GM12878 (cell line): ENCODE measurements around the gene AP3S1. TPM values are rescaled to one million over a fixed set of nuclear protein-coding genes. Genes with fewer than 3 reads are reported as not detected.

ENCODE experiments used
- ATAC-seq: fragments of 200-7000 bp; cut with Tn5 transposase; 3 replicates; pipeline ENCODE4 v1.9.1; 2020; ENCODE audit warnings: mild to moderate bottlenecking, moderate library complexity
- BruUV-seq: library from RNA; stranded (reverse); fragments of 400-500 nt; replicated peaks from 2 replicates; lab custom pipeline; 2021; lab: Mats Ljungman, UMichigan
- CTCF ChIA-PET: fragments of 300-600 bp; sonication (Branson Sonifier 250); formaldehyde crosslinking; extraction: SDS; loops from one replicate; lab custom pipeline; 2021; ENCODE audit warnings: inconsistent platforms; lab: Yijun Ruan, JAX
- POLR2A ChIA-PET: fragments of 350-600 bp; formaldehyde crosslinking; extraction: SDS; loops from one replicate; lab custom pipeline; 2021; ENCODE audit warnings: inconsistent platforms; lab: Charles Lee
- RAD21 ChIA-PET: fragments of 300-600 bp; sonication (Branson Sonifier 250); formaldehyde crosslinking; loops from one replicate; lab custom pipeline; 2023; ENCODE audit warnings: antibody characterized with exemption; ENCODE audit not compliant: unreplicated experiment; lab: Charles Lee
- SMC1A ChIA-PET: fragments of 300-600 bp; sonication (Branson Sonifier 250); formaldehyde crosslinking; loops from one replicate; lab custom pipeline; 2023; ENCODE audit not compliant: unreplicated experiment, uncharacterized antibody; lab: Charles Lee
- DNase-seq: peaks from one replicate; pipeline ENCODE4 v3.0.0-alpha.2; 2011; ENCODE audit warnings: low read depth, low spot score
- FAIRE-seq: peaks from 3 replicates; lab custom pipeline; 2011; peaks lifted over from hg19 to GRCh38; lab: Jason Lieb, UNC
- H2AFZ ChIP-seq: 2 replicates; pipeline ENCODE4 v1.6.0; 2011; ENCODE audit warnings: low read depth, low read length, control low read depth; ENCODE audit not compliant: control insufficient read depth
- H3K27ac ChIP-seq: 2 replicates; pipeline ENCODE4 v1.5.1; 2011; ENCODE audit warnings: control low read depth; ENCODE audit not compliant: control insufficient read depth, insufficient read depth
- H3K27me3 ChIP-seq, 2 experiments: replicated peaks in 1 of 2; 2 replicates each; pipeline versions ENCODE4 v1.6.0 to v1.6.1; 2011; ENCODE audit warnings: low read length in 1 of 2; ENCODE audit not compliant: control insufficient read depth in 2 of 2, insufficient read depth in 2 of 2
- H3K36me3 ChIP-seq, 2 experiments: 2 replicates each; pipeline ENCODE4 v1.5.1; 2011; ENCODE audit warnings: low read length in 1 of 2; ENCODE audit not compliant: control insufficient read depth in 2 of 2, insufficient read depth in 2 of 2
- H3K4me1 ChIP-seq: 2 replicates; pipeline ENCODE4 v1.6.1; 2011; ENCODE audit warnings: mild to moderate bottlenecking, low read length, moderate library complexity, mixed read lengths; ENCODE audit not compliant: control insufficient read depth, insufficient read depth
- H3K4me2 ChIP-seq: 2 replicates; pipeline ENCODE4 v1.6.0; 2011; ENCODE audit warnings: control low read depth; ENCODE audit not compliant: control insufficient read depth, insufficient read depth
- H3K4me3 ChIP-seq: fragments of 200-600 bp; sonication (generic); 2 replicates; pipeline ENCODE4 v1.5.1; 2016
- H3K79me2 ChIP-seq: 2 replicates; pipeline ENCODE4 v1.6.0; 2011; ENCODE audit warnings: low read length; ENCODE audit not compliant: control insufficient read depth, insufficient read depth
- H3K9ac ChIP-seq: 2 replicates; pipeline ENCODE4 v1.8.0; 2011; ENCODE audit warnings: low read length, control low read depth, mixed read lengths; ENCODE audit not compliant: control insufficient read depth, insufficient read depth
- H3K9me3 ChIP-seq: replicated peaks from 3 replicates; pipeline ENCODE4 v1.5.1; 2011; ENCODE audit warnings: mild to moderate bottlenecking, low read length; ENCODE audit not compliant: control insufficient read depth, insufficient read depth
- H4K20me1 ChIP-seq: 2 replicates; pipeline ENCODE4 v1.6.0; 2011; ENCODE audit not compliant: control insufficient read depth, insufficient read depth
- ATF2 ChIP-seq: IDR thresholded peaks from 2 replicates; pipeline ENCODE4 v1.6.1; 2012; ENCODE audit warnings: low read length, inconsistent platforms
- BACH1 ChIP-seq: fragments of 450-650 bp; IDR thresholded peaks from 2 replicates; pipeline ENCODE4 v1.6.1; 2017; ENCODE audit warnings: mild to moderate bottlenecking, borderline replicate concordance
- BHLHE40 ChIP-seq, 2 experiments: fragments of 450-650 bp in 1 of 2; IDR thresholded peaks; 2 replicates each; pipeline ENCODE4 v1.6.1; 2011 to 2017; ENCODE audit warnings: low read depth in 2 of 2, borderline replicate concordance in 1 of 2, improper control_type of control experiment in 1 of 2, low read length in 1 of 2, mild to moderate bottlenecking in 1 of 2
- CREB1 ChIP-seq: IDR thresholded peaks from 2 replicates; pipeline ENCODE4 v1.6.1; 2012; ENCODE audit warnings: low read depth, mild to moderate bottlenecking, inconsistent platforms
- ESRRA ChIP-seq: IDR thresholded peaks from 2 replicates; pipeline ENCODE4 v1.6.1; 2012; ENCODE audit warnings: mild to moderate bottlenecking, low read length, improper control_type of control experiment
- FOXK2 ChIP-seq: fragments of 450-650 bp; IDR thresholded peaks from 2 replicates; pipeline ENCODE4 v1.6.1; 2017; ENCODE audit warnings: mild to moderate bottlenecking, moderate library complexity
- GATAD2B ChIP-seq: fragments of 450-650 bp; conservative IDR thresholded peaks from 2 replicates; pipeline ENCODE4 v1.6.1; 2017; ENCODE audit warnings: low read depth, mild to moderate bottlenecking, moderate library complexity
- IRF5 ChIP-seq: fragments of 450-650 bp; IDR thresholded peaks from 2 replicates; pipeline ENCODE4 v1.6.1; 2017; ENCODE audit warnings: borderline replicate concordance
- NFYA ChIP-seq: IDR thresholded peaks from 2 replicates; pipeline ENCODE4 v1.6.1; 2011; ENCODE audit warnings: low read depth, mild to moderate bottlenecking, low read length, improper control_type of control experiment, borderline replicate concordance
- NFYB ChIP-seq: IDR thresholded peaks from 2 replicates; pipeline ENCODE4 v1.6.1; 2011; ENCODE audit warnings: low read depth, mild to moderate bottlenecking, low read length, improper control_type of control experiment, moderate library complexity; ENCODE audit not compliant: insufficient read depth
- SREBF2 ChIP-seq: IDR thresholded peaks from 2 replicates; pipeline ENCODE4 v1.6.1; 2012; ENCODE audit warnings: mild to moderate bottlenecking, low read length
- TAF1 ChIP-seq: IDR thresholded peaks from 2 replicates; pipeline ENCODE4 v1.6.1; 2011; ENCODE audit warnings: mild to moderate bottlenecking, low read depth, low read length, borderline replicate concordance
- TCF7 ChIP-seq: IDR thresholded peaks from 2 replicates; pipeline ENCODE4 v1.6.1; 2014; ENCODE audit warnings: antibody characterized with exemption, borderline replicate concordance
- ZSCAN29 ChIP-seq: fragments of 450-650 bp; IDR thresholded peaks from 2 replicates; pipeline ENCODE4 v1.6.1; 2017; ENCODE audit warnings: mild to moderate bottlenecking, moderate library complexity
- ZZZ3 ChIP-seq: IDR thresholded peaks from 2 replicates; pipeline ENCODE4 v1.6.1; 2011; ENCODE audit warnings: low read depth; ENCODE audit not compliant: control insufficient read depth, insufficient read length
- WGBS: methylation state at CpG from one replicate; pipeline ENCODE4 v1.1.6; 2016; ENCODE audit warnings: low lambda C conversion rate; ENCODE audit not compliant: insufficient replicate concordance, insufficient coverage; ENCODE audit errors: missing lambda C conversion rate; 5-methylcytosine and 5-hydroxymethylcytosine counted together
- in situ Hi-C: fragments of 300-500 bp; cut with MboI; formaldehyde crosslinking; loops from 9 replicates; pipeline ENCODE4 v1.14.3; 2018; ENCODE audit warnings: mixed read lengths
- intact Hi-C: fragments of 100-400 bp; cut with micrococcal nuclease; formaldehyde crosslinking; loops from one replicate; pipeline ENCODE4 v1.14.2; 2022; ENCODE audit not compliant: unreplicated experiment
- polyA plus RNA-seq, 11 experiments: library from polyadenylated mRNA; depleted of rRNA in 4 of 11; unstranded in 6 of 11; stranded (reverse) in 5 of 11; fragments of >200 nt; fragmentation: Nextera tagmentation in 4 of 11; fragmentation: Illumina TruSeq in 1 of 11; extraction: Ambion mirVana in 4 of 11; extraction: Trizol in 1 of 11; gene quantifications; 1 replicate in 1 of 11; 2 replicates in 10 of 11; pipeline versions ENCODE4 v1.2.1 to v1.2.3, GENCODE V29; 2011 to 2016; ENCODE audit warnings: inconsistent platforms in 2 of 11, missing spikeins in 2 of 11, low read depth in 1 of 11
- total RNA-seq, 4 experiments: library from RNA; depleted of rRNA in 3 of 4; stranded (reverse); fragments of >200 nt in 3 of 4; fragmentation: Illumina TruSeq in 1 of 4; extraction: Trizol in 1 of 4; gene quantifications; 2 replicates each; pipeline versions ENCODE4 v1.2.1 to v1.2.3, GENCODE V29; 2013 to 2021
- TF ChIP-seq, protein P1 (sequence below): IDR thresholded peaks from 2 replicates; pipeline ENCODE4 v1.6.1; 2011; ENCODE audit warnings: low read depth, low read length, improper control_type of control experiment, borderline replicate concordance
- TF ChIP-seq, protein P2 (sequence below): IDR thresholded peaks from 2 replicates; pipeline ENCODE4 v1.6.1; 2012; ENCODE audit warnings: low read depth, low read length, improper control_type of control experiment
- TF ChIP-seq, protein P3 (sequence below): fragments of 450-650 bp; IDR thresholded peaks from 2 replicates; pipeline ENCODE4 v1.6.1; 2017; ENCODE audit warnings: low read depth, mild to moderate bottlenecking, moderate library complexity

Gene AP3S1
- total and polyA plus RNA-seq, 10 of the 15 experiments (the other 5 are each of a cell fraction or from before 2014, with no cell fraction given) = 36.4 to 137 (median 67.5) TPM

DNA sequence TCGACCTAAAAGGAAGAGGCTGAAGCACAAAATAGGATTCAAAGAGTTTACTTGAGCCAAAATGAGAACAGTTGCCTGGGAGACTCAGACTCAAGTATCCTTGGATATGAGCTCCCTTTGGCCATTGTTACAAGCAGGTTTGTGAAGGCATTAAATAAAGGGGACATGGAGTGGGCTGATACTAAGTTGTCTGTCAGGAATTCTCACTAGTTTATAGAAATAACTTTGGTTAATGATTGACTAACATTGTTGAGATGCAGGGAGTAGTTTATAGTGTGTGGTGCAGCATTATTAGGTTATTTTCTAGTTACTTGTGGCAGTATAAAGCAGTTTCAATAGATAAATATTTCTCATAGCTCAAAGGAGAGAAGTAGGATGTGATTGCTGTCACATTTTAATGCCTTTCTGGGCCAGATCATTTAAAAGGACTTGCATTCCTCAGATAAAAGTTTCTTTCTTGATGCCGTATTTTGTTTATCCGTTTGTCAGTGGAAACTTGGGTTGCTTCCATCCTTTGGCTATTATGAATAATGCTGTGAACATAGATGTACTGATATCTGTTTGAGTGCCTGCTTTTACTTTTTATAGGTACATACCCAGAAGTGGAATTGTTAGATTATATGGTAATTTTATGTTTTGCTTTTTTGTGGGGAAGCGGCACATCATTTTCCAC is 9.1 kb downstream of the AP3S1 start:
- Histone ChIP-seq H4K20me1 (0 out of 2 replicates have a peak, but pooled peaks cover 2% of the 10 kb centered on the region), H3K27me3 (no peaks in the 10 kb centered on the region), H2AFZ (no peak overlapping the region), H3K4me3 (no peak overlapping the region), H3K4me2 (no peak overlapping the region), H3K9ac (no peak overlapping the region), H3K79me2 (peaks cover 76% of the 10 kb centered on the region), H3K36me3 (no peaks in the 10 kb centered on the region; a peak in 1 of 4 replicates), H3K4me1 (peaks cover 5% of the 10 kb centered on the region; the same call in 1 of the 2 replicates), H3K9me3 (peaks cover 2% of the 10 kb centered on the region; the same call in 2 of the 3 replicates), H3K27ac (no peak overlapping the region)
- FAIRE-seq = no peak
- SMC1A ChIA-PET = no interaction called here
- intact Hi-C loops (no loop called here), in situ Hi-C loops (no loop called here)
- CTCF ChIA-PET = interaction anchor here (0.6 kb wide), 1 partner anchor 20 kb away, joined by 3 read pairs; no protein-coding TSS in a partner anchor
- POLR2A ChIA-PET = no interaction called here
- no peak for ATAC-seq
- BruUV-seq = no TSS peak
- 74% methylated on average over 4 of the region's 4 CpGs for WGBS
- no peak for DNase-seq
- RAD21 ChIA-PET = no interaction called here
- TF ChIP-seq ESRRA (no peak), CREB1 (no peak), ATF2 (no peak), FOXK2 (no peak), BACH1 (no peak), ZZZ3 (no peak), GATAD2B (no peak), NFYB (no peak), TAF1 (no peak), IRF5 (no peak), NFYA (no peak), ZSCAN29 (no peak), BHLHE40 (IDR thresholded peaks at IDR 0.05; ENCODE audit: borderline replicate concordance in 1 of 2, low read depth in 2 of 2, low read length in 1 of 2) (no peak), TCF7 (no peak), SREBF2 (no peak)
- TF ChIP-seq, protein P1, sequence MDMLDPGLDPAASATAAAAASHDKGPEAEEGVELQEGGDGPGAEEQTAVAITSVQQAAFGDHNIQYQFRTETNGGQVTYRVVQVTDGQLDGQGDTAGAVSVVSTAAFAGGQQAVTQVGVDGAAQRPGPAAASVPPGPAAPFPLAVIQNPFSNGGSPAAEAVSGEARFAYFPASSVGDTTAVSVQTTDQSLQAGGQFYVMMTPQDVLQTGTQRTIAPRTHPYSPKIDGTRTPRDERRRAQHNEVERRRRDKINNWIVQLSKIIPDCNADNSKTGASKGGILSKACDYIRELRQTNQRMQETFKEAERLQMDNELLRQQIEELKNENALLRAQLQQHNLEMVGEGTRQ = no peak
- TF ChIP-seq, protein P2, sequence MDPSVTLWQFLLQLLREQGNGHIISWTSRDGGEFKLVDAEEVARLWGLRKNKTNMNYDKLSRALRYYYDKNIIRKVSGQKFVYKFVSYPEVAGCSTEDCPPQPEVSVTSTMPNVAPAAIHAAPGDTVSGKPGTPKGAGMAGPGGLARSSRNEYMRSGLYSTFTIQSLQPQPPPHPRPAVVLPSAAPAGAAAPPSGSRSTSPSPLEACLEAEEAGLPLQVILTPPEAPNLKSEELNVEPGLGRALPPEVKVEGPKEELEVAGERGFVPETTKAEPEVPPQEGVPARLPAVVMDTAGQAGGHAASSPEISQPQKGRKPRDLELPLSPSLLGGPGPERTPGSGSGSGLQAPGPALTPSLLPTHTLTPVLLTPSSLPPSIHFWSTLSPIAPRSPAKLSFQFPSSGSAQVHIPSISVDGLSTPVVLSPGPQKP = no peak
- TF ChIP-seq, protein P3, sequence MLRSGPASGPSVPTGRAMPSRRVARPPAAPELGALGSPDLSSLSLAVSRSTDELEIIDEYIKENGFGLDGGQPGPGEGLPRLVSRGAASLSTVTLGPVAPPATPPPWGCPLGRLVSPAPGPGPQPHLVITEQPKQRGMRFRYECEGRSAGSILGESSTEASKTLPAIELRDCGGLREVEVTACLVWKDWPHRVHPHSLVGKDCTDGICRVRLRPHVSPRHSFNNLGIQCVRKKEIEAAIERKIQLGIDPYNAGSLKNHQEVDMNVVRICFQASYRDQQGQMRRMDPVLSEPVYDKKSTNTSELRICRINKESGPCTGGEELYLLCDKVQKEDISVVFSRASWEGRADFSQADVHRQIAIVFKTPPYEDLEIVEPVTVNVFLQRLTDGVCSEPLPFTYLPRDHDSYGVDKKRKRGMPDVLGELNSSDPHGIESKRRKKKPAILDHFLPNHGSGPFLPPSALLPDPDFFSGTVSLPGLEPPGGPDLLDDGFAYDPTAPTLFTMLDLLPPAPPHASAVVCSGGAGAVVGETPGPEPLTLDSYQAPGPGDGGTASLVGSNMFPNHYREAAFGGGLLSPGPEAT = no peak
